Measurements from ENCODE around the gene KIF6.

The KIF6 gene

DNA sequence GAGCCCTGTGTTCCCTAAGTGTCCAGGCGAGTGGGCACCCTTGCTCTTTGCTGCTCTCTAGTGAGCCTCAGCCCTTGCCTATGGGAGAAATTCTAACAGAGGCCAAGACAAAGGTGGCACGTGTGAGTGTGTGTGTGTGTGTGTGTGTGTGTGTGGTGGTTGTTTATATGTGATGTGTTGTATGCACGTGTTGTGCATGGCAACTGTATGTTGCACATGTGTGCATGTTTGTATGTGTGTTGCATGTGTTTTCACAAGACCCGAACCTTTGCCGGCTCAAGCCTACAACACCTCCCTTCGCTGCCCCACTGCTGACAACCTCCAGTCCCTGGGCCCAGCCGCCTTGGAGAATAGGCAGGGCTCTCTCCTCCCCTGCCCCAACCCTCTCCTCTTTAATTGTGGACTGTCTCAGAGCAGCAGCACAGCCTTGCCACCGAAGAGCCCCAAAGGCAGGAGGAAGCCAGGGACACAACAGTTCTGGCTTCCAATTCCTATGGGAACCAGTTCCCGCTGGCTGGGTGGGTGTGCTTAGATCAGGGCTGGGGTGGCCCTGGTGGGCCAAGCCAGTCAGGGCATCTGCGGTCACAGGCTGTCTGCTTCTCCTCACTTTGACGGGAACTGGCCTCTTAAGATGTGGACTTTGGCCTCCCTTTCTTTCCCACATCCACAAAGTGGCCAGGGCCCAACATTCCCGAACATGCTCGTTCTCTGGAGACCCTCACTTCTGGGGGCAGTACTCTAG is 405.4 kb downstream of the KIF6 start:
- DNase-seq (ENCODE audit: low read depth, low spot score) = no peak

- DNase-seq (ENCODE audit: low read depth, low spot score) = no peak
Observed at GRCh38 chr6:39317256-39317655, 408.0 kb downstream of the KIF6 start.

DNA sequence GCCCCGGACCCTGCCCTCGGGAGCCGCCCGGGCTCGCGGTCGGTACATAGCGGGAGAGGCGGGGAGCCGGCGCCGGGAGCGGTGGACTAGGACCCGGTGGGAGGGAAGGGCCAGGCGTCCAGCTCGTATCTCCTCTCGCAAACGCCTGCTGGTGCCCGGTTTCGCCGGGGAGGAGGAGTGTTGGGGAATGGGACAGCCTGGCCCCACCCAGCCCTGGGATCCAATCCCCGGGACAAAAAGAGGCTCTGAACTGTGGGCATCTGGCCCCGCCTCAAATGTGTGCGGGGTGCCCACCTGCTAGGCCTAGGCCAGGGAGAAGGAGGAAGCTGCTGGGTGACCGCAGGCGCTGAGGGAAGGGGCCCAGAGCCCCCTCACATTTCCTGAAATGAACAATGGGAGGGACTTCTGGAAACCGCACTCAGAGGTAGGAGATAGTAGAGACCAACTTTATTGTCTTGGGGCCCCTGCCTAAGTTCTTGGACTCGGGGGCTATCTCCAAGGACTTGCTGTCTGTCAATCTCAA is 410.9 kb downstream of the KIF6 start, which contains the start of gene KCNK17:
Gene KCNK17 (minus strand): TSS at position 147 of the 523 bp plus-strand sequence. CDS start 99 bp downstream, at position 48.
- no peak for DNase-seq (ENCODE audit: low read depth, low spot score)

GRCh38 chr6:39313526-39314272 is 411.5 kb downstream of the KIF6 start:
- DNase-seq (ENCODE audit: low read depth, low spot score) = no peak

- DNase-seq (ENCODE audit: low read depth, low spot score) = no peak
Observed at GRCh38 chr6:39312912-39313525, 412.2 kb downstream of the KIF6 start.

DNA sequence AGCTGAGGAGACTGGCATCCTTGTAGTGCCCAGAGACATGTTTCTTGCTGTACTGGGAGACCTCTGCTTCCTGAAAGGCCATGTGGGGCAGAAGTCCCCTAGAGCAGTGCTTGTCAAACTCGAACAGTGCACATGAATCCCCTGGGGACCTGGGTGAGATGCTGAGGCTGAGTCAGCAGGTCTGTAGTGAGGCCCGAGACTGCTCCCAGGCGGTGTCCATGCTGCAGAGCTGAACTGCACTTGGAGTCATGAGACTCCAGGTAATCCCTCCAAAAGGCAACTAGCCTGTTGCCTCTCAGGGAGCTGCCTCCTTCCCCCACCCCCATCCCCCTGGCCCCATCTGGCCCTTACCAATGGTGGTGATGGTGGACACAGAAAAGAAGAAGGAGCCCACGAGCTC is 414.7 kb downstream of the KIF6 start:
- no peak for DNase-seq (ENCODE audit: low read depth, low spot score)

- peak; percentile 8 for DNase-seq (ENCODE audit: low read depth, low spot score)
Observed at GRCh38 chr6:39309942-39310531, 415.2 kb downstream of the KIF6 start.

- no peak for DNase-seq (ENCODE audit: low read depth, low spot score)
Observed at GRCh38 chr6:39307462-39307861, 417.7 kb downstream of the KIF6 start.

GRCh38 chr6:39304951-39305350 is 420.3 kb downstream of the KIF6 start:
- DNase-seq (ENCODE audit: low read depth, low spot score) = no peak

- no peak for DNase-seq (ENCODE audit: low read depth, low spot score)
Observed at GRCh38 chr6:39303425-39304153, 421.6 kb downstream of the KIF6 start.

DNA sequence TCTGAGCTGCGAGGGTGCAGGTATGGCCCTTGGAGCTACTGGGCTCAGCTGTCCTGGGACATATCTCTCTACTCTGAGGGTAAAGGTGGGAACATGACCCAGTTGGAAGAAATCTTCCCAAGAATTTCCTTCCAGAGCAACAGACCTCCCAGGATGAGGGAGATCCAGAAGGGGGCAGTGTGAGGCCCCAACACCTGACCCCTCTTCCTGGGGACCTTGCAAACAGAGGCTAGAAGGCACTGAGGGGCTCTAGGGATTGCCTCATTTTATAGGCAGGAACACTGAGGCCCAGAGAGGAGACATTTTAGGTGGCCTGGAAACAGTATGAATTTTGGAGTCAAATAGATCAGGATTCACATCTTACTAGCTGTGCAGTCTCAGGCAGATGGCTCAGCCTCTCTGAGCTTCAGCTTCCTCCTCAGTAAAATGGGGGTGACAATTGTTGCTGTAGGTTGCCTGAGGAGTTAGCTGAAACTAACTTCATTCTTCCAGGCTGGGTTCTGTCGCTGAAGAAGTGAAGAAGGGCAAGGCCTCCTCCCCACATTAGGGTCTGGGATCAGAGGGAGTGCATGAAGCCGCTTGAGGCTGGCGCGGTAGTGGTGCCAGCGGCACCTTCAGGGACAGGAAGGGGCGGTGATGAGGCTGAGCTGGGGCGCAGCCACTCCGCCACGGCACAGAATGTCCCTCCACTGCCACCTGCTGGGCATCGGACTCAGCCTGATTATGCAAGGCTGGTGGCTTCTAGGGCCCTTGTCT is 422.4 kb downstream of the KIF6 start:
- peak; percentile 67 for DNase-seq (ENCODE audit: low read depth, low spot score)

DNA sequence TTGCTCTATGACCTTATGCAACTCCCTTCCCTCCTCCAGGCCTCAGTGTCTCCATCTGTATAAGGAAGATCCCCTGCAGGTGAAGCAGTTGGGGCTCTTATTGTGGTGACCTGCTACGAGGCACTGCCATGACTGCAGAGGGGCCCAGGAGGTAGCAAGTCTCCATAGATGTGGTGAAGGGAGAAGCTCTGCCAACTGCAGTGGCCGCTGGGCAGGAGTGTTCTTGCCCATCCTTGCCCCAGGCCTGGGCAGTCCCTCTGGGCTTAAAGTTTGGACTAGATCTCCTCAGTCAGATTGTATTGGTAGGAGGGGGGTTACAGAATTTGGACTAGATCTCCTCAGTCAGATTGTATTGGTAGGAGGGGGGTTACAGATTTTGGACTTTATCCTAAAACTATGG is 423.2 kb downstream of the KIF6 start:
- DNase-seq (ENCODE audit: low read depth, low spot score) = no peak

GRCh38 chr6:39301606-39302005 is 423.6 kb downstream of the KIF6 start:
- no peak for DNase-seq (ENCODE audit: low read depth, low spot score)

GRCh38 chr6:39300739-39301138 is 424.5 kb downstream of the KIF6 start:
- no peak for DNase-seq (ENCODE audit: low read depth, low spot score)

DNA sequence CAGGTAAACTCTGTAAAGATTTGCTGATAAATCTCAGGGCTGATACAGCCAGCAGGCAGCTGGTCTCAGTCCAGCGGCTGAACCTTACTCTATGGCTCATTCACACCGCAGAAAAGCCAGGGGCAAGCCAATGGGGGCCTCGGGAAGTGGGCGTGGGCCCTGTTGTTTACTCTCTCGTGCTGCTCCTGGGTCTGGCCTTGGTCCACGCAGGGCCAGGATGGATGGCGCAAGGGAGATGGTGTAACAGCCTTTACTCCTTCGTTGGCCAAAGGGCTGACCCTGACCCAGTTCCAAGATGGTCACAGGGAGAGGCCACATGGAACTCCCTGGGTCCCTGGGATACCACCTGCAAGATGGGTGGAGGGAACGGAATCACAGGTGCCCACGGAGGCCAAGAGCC is 427.1 kb downstream of the KIF6 start:
- DNase-seq (ENCODE audit: low read depth, low spot score) = no peak

GRCh38 chr6:39296745-39297640 is 428.2 kb downstream of the KIF6 start:
- DNase-seq (ENCODE audit: low read depth, low spot score) = no peak

GRCh38 chr6:39295611-39296011 is 429.6 kb downstream of the KIF6 start:
- DNase-seq (ENCODE audit: low read depth, low spot score) = no peak

DNA sequence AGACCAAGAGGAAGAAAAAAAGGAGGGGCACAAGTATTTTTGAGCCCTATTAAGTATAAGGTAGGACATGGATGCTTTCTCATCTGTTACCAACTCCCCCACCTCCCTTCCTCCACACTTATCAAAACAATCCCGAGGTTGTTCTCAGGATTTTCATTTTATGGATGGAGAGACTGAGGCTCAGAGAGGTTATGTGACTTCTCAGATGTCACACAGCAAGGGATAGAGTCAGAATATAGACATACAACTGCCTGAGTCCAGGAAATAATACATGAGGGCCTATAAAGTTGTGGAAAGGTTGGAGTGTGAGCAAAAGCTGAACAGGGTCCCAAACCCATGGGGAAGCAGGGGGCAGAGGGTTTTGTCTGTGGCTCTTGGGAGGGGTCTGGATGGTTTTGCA is 430.3 kb downstream of the KIF6 start:
- no peak for DNase-seq (ENCODE audit: low read depth, low spot score)

GRCh38 chr6:39294133-39294532 is 431.1 kb downstream of the KIF6 start:
- no peak for DNase-seq (ENCODE audit: low read depth, low spot score)

- no peak for DNase-seq (ENCODE audit: low read depth, low spot score)
Observed at GRCh38 chr6:39292637-39293036, 432.6 kb downstream of the KIF6 start.

All from activated CD4-positive, CD25-positive, alpha-beta regulatory T cell treated with anti-CD3 and anti-CD28 coated beads, Interleukin-2, amount 50 U/mL, for 16 hours (primary cell).